SK-N-SH treated with all-trans-retinoic acid at 6 μM for 48 hours (cell line): ENCODE data around the gene CNNM2.

Experiments
- ATAC-seq: fragments of 200-7000 bp; cut with Tn5 transposase; 3 replicates; pipeline ENCODE4 v1.9.1; 2020; ENCODE audit warnings: mild to moderate bottlenecking, moderate library complexity
- BACH2 ChIP-seq: fragments of 250-450 bp; sonication (Bioruptor Pico); IDR thresholded peaks from 2 replicates; pipeline ENCODE4 v1.9.0; 2021; ENCODE audit warnings: mild to moderate bottlenecking, borderline replicate concordance
- CSDC2 ChIP-seq: fragments of 250-450 bp; sonication (Bioruptor Pico); IDR thresholded peaks from 2 replicates; pipeline ENCODE4 v1.5.0; 2020; ENCODE audit warnings: mild to moderate bottlenecking, moderate library complexity
- ESRRG ChIP-seq: fragments of 250-450 bp; sonication (Bioruptor Pico); IDR thresholded peaks from 2 replicates; pipeline ENCODE4 v1.6.1; 2021; ENCODE audit warnings: mild to moderate bottlenecking
- GLIS3 ChIP-seq: fragments of 250-450 bp; sonication (Bioruptor Pico); IDR thresholded peaks from 2 replicates; pipeline ENCODE4 v1.5.0; 2020; ENCODE audit warnings: mild to moderate bottlenecking, moderate library complexity
- ISL1 ChIP-seq: fragments of 250-450 bp; sonication (Bioruptor Pico); IDR thresholded peaks from 2 replicates; pipeline ENCODE4 v2.1.2; 2022; ENCODE audit warnings: mild to moderate bottlenecking, moderate library complexity
- OSR1 ChIP-seq: fragments of 250-450 bp; sonication (Bioruptor Pico); IDR thresholded peaks from 2 replicates; pipeline ENCODE4 v1.8.0; 2022; ENCODE audit warnings: moderate library complexity, mild to moderate bottlenecking, inconsistent platforms
- PATZ1 ChIP-seq: fragments of 250-450 bp; sonication (Bioruptor Pico); IDR thresholded peaks from 2 replicates; pipeline ENCODE4 v1.8.0; 2020; ENCODE audit warnings: mild to moderate bottlenecking, moderate library complexity, borderline replicate concordance
- POU6F1 ChIP-seq: fragments of 250-450 bp; sonication (Bioruptor Pico); IDR thresholded peaks from 2 replicates; pipeline ENCODE4 v1.8.0; 2021; ENCODE audit warnings: low read depth, mild to moderate bottlenecking, moderate library complexity, borderline replicate concordance
- RARB ChIP-seq: fragments of 250-450 bp; sonication (Bioruptor Pico); IDR thresholded peaks from 2 replicates; pipeline ENCODE4 v1.8.0; 2021; ENCODE audit warnings: mild to moderate bottlenecking, moderate library complexity
- SNAI2 ChIP-seq: fragments of 250-450 bp; sonication (Bioruptor Pico); IDR thresholded peaks from 2 replicates; pipeline ENCODE4 v1.5.0; 2020; ENCODE audit warnings: mild to moderate bottlenecking, moderate library complexity
- TCF4 ChIP-seq: fragments of 250-450 bp; sonication (Bioruptor Pico); IDR thresholded peaks from 2 replicates; pipeline ENCODE4 v1.8.0; 2021; ENCODE audit warnings: mild to moderate bottlenecking, moderate library complexity, borderline replicate concordance
- TOX ChIP-seq: fragments of 250-450 bp; sonication (Bioruptor Pico); IDR thresholded peaks from 2 replicates; pipeline ENCODE4 v1.8.0; 2021; ENCODE audit warnings: mild to moderate bottlenecking, moderate library complexity, borderline replicate concordance
- ZC3H10 ChIP-seq: fragments of 250-450 bp; sonication (Bioruptor Pico); IDR thresholded peaks from 2 replicates; pipeline ENCODE4 v1.5.1; 2021; ENCODE audit warnings: mild to moderate bottlenecking, moderate library complexity
- ZFP3 ChIP-seq: fragments of 250-450 bp; sonication (Bioruptor Pico); IDR thresholded peaks from 2 replicates; pipeline ENCODE4 v1.5.0; 2020; ENCODE audit warnings: mild to moderate bottlenecking, moderate library complexity
- ZFP30 ChIP-seq: fragments of 450-650 bp; formaldehyde crosslinking; IDR thresholded peaks from 2 replicates; pipeline ENCODE4 v1.5.0; 2022; ENCODE audit warnings: mild to moderate bottlenecking, moderate library complexity
- ZNF70 ChIP-seq: fragments of 450-650 bp; formaldehyde crosslinking; IDR thresholded peaks from 2 replicates; pipeline ENCODE4 v1.5.0; 2020; ENCODE audit warnings: mild to moderate bottlenecking, moderate library complexity
- ZNF8 ChIP-seq: fragments of 450-650 bp; formaldehyde crosslinking; IDR thresholded peaks from 2 replicates; pipeline ENCODE4 v1.5.0; 2020; ENCODE audit warnings: mild to moderate bottlenecking, moderate library complexity
- TF ChIP-seq, protein P1 (sequence below): fragments of 250-450 bp; sonication (Bioruptor Pico); IDR thresholded peaks from 2 replicates; pipeline ENCODE4 v1.5.0; 2020; ENCODE audit warnings: mild to moderate bottlenecking, moderate library complexity
- TF ChIP-seq, protein P2 (sequence below): fragments of 250-450 bp; sonication (Bioruptor Pico); IDR thresholded peaks from 2 replicates; pipeline ENCODE4 v1.5.1; 2021; ENCODE audit warnings: mild to moderate bottlenecking, moderate library complexity

CNNM2 gene

DNA sequence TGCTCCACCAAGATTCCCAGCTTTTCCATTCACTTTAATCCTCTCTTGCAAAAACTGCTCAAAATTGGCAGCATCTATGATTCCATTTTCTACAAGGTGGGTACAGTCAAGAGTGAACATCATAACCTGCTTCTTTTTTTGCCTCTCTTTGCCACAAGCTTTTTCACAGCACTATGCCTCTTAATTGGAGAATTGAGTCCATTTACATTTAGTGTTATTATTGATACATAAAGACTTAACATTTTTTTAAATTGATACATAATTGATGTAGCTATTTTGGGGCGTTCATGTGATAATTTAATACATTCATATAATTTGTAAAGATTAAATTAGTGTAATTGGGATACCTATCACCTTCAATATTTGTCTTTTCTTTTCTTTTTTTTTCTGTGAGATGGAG lies 30.0 kb upstream of the CNNM2 start (continued):
- TF ChIP-seq, protein P1, sequence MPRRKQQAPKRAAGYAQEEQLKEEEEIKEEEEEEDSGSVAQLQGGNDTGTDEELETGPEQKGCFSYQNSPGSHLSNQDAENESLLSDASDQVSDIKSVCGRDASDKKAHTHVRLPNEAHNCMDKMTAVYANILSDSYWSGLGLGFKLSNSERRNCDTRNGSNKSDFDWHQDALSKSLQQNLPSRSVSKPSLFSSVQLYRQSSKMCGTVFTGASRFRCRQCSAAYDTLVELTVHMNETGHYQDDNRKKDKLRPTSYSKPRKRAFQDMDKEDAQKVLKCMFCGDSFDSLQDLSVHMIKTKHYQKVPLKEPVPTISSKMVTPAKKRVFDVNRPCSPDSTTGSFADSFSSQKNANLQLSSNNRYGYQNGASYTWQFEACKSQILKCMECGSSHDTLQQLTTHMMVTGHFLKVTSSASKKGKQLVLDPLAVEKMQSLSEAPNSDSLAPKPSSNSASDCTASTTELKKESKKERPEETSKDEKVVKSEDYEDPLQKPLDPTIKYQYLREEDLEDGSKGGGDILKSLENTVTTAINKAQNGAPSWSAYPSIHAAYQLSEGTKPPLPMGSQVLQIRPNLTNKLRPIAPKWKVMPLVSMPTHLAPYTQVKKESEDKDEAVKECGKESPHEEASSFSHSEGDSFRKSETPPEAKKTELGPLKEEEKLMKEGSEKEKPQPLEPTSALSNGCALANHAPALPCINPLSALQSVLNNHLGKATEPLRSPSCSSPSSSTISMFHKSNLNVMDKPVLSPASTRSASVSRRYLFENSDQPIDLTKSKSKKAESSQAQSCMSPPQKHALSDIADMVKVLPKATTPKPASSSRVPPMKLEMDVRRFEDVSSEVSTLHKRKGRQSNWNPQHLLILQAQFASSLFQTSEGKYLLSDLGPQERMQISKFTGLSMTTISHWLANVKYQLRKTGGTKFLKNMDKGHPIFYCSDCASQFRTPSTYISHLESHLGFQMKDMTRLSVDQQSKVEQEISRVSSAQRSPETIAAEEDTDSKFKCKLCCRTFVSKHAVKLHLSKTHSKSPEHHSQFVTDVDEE (CRISPR knock-in tag) = no peak

GRCh38 chr10:102894466-102895213 lies 23.5 kb upstream of the CNNM2 start:
- TF ChIP-seq, protein P1 (CRISPR knock-in tag) = no peak
- TF ChIP-seq ISL1 (no peak), CSDC2 (CRISPR knock-in tag) (no peak), ZNF70 (CRISPR knock-in tag) (no peak), ZFP3 (CRISPR knock-in tag) (no peak), ZC3H10 (CRISPR knock-in tag) (no peak), OSR1 (no peak), TCF4 (no peak), PATZ1 (CRISPR knock-in tag) (no peak), ZFP30 (CRISPR knock-in tag) (no peak), BACH2 (CRISPR knock-in tag) (no peak), RARB (CRISPR knock-in tag) (no peak), ESRRG (CRISPR knock-in tag) (no peak), SNAI2 (CRISPR knock-in tag) (no peak), GLIS3 (CRISPR knock-in tag) (no peak), POU6F1 (CRISPR knock-in tag) (no peak)
- TF ChIP-seq, protein P2, sequence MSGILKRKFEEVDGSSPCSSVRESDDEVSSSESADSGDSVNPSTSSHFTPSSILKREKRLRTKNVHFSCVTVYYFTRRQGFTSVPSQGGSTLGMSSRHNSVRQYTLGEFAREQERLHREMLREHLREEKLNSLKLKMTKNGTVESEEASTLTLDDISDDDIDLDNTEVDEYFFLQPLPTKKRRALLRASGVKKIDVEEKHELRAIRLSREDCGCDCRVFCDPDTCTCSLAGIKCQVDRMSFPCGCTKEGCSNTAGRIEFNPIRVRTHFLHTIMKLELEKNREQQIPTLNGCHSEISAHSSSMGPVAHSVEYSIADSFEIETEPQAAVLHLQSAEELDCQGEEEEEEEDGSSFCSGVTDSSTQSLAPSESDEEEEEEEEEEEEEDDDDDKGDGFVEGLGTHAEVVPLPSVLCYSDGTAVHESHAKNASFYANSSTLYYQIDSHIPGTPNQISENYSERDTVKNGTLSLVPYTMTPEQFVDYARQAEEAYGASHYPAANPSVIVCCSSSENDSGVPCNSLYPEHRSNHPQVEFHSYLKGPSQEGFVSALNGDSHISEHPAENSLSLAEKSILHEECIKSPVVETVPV (CRISPR knock-in tag) = no peak
- TF ChIP-seq, all 23 proteins: peak for 0

GRCh38 chr10:102900006-102900405 lies 18.1 kb upstream of the CNNM2 start:
- no peak for ATAC-seq
- no peak for TF ChIP-seq PATZ1 (CRISPR knock-in tag)
- TF ChIP-seq TOX (CRISPR knock-in tag) = no peak
- no peak for TF ChIP-seq ZNF8 (CRISPR knock-in tag)
- no peak for TF ChIP-seq POU6F1 (CRISPR knock-in tag)
- TF ChIP-seq BACH2 (CRISPR knock-in tag) = no peak
- TF ChIP-seq, protein P1 (CRISPR knock-in tag) = no peak
- TF ChIP-seq RARB (CRISPR knock-in tag) = no peak
- no peak for TF ChIP-seq ZC3H10 (CRISPR knock-in tag)

More at GRCh38 chr10:102894466-102895213, 23.5 kb upstream of the CNNM2 start:
- ATAC-seq = no peak
